Epidermal melanocyte (primary cell): ENCODE measurements around the gene RGP1.

Source experiments
- DNase-seq: peaks from one replicate; pipeline ENCODE4 v3.0.0; 2011; ENCODE audit warnings: low spot score; ENCODE audit not compliant: insufficient read length

The RGP1 gene, protein sequence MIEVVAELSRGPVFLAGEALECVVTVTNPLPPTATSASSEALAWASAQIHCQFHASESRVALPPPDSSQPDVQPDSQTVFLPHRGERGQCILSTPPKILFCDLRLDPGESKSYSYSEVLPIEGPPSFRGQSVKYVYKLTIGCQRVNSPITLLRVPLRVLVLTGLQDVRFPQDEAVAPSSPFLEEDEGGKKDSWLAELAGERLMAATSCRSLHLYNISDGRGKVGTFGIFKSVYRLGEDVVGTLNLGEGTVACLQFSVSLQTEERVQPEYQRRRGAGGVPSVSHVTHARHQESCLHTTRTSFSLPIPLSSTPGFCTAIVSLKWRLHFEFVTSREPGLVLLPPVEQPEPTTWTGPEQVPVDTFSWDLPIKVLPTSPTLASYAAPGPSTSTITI

DNA sequence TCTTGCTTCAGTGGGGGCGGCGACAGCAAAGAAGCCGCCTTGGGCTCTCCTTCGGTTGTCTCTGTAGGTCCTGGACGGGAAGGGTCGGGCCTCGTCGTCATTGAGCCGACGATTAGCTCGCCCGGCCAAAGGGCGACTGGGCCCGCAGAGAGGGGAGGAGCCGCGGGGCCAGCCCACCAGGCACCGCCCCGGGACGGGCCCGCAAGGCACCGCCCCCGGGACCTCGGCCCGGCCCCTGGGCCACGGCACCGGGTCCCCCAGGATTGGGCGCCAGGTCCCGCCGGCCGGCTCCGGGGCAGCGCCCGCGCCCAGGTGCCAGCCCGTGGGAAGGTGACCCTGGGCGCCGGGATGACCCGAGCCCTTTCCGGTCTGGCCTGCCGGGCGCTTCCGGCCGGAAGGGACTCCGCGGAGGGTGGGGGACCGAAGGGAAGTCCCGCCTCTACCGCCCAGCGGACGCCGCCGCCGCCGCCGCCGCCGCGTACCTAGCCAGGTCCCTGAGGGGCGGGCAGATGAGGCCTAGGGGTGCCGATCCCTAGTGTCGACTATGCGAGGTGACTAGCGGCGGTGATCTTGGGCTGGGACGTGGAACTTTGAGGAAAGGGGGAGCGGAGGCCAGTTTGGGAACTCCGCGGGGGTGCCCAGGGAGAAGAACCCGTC is at the start of gene RGP1, which contains the start of gene GBA2:
TSS of gene RGP1 (plus strand) at position 430 of the 657 bp plus-strand sequence. CDS start 469 bp downstream, outside the sequence.
TSS of gene GBA2 (minus strand) at position 371 of the 657 bp plus-strand sequence. CDS start 524 bp downstream, outside the sequence.
- DNase-seq, result no peak

DNA sequence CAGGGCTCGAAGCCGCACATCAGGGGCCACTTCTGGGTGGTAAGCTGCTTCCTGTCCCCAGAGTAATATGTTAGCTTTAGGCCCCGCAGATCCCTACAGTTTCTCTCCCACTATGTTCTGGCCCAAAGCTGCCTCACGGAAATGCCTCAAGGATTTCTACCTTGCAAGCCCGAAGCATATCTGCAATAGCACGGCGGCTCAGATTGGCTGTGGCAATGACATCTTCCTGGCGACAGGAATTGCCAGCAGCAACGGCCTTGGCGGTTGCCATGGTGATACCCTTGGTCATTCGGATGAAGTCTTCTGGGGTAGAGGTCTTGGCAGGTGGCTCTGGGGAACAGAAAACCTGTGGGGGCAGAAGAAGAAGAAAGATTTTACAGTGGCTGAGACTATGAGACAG is 49.1 kb upstream of the RGP1 start:
- DNase-seq, result no peak

DNA sequence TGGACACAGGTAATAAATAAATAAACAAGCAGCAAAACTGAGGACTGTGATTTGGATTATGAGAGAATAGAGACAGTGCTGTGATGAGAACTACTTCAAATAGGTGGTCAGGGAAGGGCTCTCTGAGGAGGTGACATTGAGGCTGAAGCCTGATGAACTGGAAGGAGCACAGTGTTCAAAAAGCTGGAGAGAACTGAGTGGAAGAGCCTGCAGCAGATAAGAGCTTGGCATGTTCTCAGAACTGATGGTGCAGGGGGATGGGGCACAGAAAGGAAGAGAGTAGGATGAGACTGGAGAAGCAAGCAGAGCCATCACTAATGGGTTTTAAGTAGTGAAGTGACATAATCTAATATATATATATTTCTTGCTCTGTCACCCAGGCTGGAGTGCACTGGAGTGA is 48.1 kb upstream of the RGP1 start:
- DNase-seq, result no peak

DNA sequence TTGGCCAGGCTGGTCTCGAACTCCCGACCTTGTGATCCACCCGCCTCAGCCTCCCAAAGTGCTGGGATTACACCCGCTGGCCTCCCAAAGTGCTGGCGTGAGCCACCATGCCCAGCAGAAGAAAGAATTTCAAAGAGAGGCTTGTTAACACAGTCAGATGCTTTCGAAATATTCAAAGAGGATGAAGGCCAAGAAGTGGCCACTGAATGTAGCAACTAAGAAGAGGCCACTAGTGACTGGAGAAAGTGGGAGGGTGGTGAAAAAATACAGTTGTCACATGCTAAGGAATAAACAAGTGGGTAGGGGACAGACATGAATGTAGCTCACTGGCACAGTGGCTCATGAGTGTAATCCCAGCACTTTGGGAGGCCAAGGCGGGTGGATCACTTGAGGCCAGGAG is 46.4 kb upstream of the RGP1 start:
- no peak for DNase-seq

DNA sequence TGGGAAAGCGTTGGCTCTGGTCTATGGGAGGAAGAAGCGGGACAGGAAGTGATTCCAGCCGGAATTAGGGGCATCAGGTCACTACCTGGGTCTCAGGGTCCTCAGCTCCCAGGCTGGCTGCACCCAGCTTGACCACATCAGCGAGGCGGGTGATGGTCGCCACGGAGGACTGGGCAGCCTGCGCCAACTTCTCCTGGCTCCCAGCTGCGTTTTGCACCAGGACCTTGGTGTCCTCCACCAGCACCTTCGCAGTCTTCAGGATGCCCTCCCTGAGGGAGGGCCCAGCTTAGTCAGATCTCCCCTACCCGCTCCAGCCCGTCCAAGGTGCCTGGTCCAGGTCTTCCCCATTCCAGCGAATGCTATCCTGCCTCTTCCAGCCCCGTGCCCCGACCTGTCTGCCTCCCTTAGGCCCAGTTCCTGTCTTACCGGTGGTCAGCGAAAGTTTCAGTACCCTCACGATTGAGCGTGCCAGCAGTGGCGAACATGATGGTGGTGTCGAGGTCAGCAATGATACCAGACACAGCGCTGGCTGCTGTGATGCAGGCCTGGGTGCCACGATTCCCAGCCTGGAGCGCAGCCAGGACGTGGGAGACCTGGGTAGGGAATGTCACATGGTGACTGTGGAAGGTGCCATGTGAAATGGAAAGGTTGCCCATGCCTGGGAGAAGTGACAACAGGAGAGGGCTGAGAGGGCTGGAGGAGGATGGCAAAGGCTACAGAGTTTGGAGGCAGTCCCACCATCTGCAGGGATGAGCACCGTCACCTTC is 45.0 kb upstream of the RGP1 start:
- no peak for DNase-seq

DNA sequence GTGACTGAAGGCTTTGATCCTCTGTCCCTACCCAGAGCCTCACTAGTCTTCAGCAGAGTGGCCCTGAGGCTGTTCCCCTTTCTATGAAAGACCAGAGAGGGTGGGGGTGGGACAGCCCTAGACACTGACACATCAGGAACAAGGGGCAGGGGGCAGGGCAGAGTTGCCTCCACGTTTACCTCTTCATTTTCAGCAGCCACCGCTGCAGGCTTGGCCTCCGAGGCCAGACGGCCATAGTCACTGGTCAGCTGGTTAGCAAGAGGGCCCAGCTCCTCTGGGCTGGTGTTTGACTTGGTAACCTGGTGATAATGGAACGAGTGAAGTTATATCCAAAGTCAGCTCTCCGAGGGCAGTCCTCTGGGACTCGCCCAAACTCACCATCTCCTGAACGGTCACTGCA is 43.7 kb upstream of the RGP1 start:
- no peak for DNase-seq

DNA sequence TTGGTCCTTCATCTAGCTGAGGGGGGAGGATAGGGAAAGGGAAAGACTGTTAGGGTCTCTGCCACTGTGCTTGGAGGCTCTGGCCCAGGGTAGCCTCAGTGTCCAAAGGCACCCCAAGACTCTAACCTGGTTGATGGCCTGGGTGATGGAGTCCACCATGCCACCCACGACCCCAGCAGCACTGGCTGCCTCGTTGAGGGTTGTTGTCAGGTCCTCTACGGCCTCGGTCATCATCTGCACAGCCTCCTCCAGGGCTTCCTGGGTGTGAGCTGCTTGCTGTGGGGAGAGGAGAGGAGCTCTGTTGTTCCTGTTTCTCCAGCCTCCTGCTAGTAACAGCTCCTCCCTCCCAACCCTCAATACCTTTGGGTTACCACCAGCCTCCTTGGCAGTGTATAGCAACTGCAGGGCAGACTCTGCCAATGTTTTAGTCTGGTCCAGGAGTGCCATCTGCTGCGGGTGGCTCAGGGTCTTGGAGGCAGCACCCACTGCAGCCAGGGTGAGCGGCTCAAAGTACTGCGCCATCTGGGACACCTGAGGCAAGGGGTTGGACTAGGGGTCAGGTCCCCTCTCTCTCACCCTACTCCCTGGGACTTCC is 43.2 kb upstream of the RGP1 start:
- DNase-seq, result no peak

DNA sequence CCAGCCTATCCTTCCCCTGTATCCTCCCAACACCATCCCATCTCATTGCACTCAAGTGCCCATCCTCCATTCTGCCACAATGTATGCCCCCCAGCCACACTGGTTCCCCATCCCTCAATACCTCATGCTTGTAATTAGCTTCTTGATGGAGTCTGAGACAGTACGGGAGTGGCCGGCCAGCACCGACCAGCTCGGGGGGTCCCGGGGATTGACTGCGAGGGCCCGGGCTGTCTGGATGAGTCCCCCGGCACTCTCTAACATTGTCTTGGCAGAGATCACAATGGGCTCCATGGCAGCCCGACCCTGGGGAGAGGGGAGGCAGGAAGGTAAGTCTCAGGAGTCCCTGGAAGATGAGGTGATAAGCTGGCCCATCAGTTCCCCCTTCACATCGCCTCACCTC is 42.1 kb upstream of the RGP1 start:
- DNase-seq, result no peak

DNA sequence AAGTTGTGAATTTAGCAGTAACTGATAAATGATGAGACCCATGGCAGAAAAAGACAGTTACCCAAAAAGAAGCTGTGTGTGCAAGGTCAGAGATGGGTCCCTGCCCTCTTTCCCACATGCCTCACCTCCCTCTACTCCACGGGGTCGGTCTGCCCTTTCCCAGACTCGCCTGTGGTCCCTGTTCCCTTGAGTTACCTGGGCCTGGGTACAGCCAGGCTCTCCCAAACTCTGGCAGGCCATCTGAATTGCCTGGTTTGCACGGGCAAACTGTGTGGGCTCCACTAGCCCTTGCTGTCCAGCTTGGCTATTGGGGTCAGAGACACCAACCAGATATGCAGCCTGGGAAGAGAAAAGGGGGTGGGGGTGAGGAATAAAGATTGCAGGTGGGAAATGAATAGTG is 40.9 kb upstream of the RGP1 start:
- DNase-seq, result no peak

DNA sequence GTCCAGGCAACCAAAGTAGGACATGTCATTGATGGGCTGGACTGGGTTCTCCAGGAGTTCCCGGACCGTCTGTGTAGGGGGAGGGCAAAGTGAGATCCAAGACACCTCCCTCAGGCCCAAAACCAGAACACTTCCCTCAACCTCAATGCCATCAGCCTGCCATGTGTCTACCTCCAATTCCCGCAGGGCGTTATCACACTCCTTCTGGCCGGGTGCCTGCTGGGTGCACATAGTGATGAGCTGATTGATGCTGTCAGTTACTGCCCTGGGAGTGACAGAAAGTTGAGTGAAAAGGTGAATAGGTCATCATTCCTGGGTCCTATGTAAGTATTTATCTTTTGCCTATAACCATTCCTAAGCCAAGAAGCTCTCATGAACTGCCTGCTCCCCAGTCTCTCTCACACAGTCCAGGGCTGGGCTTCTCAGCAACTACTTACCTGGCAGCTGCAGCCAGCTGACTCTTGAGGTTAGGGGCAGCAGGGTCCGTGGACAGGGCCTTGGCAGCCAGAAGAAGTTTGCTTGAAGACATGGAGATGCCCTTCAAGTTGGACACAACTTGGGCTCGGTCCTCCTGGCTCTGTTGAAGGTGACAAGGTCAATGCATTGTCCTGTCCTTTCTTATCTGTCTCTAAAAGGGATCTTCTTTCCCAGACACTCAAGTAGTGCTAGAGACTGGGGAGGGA is 38.1 kb upstream of the RGP1 start:
- DNase-seq, result no peak

DNA sequence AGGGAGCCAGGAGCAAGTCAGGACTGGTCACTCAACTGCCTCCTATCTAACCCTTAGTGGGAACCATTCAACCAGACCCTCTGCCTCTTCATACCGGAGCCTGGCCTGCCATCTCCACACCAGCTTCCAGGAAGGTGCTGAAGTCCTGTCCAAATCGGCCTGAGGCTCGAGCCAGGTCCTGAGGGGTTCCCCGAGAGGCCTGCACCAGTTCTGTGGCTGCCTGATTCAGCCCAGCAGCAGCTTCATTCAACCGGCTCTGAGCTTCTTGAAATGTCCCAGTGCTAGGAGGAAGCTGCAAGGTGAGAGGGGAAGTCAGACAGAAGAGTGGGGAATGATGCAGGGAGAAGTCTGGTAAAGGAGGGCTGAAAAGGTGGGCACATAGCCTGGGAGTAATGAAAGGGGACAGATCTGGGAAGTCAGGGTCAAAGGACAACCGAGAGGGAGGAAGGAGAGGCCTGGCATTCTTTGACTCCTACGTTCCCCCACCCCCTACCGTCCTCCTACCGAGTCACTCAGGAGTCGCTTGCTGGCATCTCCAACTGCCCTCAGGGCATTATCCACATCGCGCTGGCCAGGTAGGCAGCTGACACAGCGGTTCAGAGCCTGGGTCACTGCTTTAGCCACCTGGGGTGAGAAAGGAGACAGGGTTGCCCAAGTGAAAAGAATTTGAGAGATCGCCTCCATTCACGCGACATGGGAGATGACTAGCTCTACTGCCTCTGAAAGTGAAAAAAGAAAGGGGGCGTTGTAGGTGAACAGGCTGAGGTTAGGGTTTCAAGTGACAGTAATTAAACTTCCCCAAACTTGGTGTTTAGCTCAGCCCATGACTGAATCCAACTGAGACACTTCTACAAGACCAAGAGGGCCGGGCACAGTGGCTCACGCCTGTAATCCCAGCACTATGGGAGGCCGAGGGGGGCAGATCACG is 37.3 kb upstream of the RGP1 start:
- DNase-seq, result no peak

DNA sequence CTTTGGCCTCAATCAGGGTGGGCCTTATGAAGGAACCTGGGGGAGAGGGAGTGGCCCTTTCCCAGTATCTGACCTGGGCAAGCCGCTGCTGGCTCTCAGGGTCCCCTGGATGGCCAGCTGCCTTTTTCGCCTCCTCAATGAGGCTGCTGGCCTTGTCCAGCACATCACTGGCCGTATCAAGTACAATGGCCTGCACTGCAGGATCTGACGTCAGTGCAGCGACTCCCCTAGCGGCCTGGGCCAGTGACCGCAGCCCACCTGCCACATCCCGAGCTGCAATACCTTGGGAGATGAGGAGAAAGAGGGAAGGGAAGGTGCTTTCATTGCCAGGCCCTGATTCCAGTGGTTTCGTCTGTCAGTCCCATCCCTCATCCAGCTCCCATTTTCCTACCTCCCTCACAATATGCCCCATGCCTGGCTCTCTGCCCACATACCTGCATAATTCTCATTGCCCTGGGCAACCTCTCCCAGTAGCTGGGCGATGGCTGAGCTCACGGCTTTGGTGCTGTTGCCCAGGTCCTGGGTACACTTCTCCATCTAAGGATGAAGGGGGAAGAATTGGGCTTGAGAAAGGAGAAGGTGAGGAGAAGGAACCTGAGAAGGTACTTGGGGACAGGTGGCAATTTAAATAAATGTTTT is 36.2 kb upstream of the RGP1 start:
- no peak for DNase-seq

DNA sequence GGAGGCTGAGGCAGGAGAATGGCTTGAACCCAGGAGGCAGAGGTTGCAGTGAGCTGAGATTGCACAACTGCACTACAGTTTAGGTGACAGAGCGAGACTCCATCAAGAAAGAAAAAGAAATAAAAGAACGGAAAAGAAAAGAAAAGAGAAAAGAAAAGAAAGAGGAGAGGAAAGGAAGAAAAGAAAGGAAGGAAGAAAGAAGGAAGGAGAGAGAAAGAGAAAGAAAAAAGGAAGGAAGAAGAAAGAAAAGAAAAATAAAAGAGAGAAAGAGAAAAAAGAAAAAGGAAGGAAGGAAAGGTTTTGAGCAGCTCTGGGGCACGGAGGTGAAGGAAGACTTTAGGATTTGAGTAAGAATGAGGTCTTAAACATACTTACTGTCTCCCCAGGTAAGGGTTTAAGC is 35.5 kb upstream of the RGP1 start:
- DNase-seq, result no peak

DNA sequence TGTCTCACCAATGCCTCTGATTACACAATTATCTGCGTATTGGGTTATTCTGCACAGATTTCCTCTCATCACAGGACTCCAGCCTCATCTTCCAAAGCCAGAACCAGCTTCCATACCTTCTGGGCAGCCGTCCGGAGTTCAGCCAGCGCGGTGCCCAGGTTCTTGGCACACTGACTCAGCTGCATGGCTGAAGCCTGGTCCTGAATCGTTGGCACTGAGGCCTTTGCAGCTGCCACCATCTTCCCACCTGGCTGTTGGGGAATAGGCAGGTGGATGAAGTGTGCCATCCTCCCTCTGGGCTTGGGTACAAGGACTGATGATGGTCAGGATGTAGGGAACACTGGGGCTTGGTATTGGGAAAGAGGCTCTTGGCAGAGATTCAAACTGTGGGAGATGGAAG is 35.0 kb upstream of the RGP1 start:
- DNase-seq, result no peak

DNA sequence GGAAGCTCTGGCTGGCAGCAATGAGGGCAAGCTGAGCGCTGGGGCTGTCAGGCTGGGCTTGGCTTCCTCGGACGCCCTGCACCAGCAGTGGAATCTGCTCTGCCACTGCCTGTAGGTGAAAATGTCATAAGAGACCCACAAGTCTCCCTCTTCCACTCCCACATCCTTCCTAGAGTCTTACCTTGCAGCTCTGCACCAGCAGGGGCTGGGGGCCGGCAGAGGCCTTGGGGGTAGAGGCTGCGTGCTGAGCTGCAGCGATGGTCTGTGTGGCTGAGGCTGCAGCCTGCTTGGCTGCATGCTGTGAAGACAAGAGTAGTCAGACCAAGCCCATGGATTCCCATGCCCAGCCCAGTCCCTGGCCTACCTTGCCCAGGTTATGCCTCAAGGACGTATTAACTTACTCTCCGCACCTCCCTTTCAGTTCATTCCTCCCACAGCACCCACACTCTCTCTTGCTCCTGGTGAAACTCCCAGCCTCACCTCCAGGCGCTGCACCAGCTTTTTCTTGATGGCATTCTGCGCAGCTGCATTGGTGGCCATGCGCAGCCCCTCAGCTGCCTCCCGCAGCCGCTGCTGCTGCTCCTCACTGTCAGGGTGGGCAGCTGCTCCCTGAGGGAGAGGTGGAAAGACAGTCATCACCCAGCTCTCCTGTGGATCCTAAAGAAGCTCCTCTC is 34.4 kb upstream of the RGP1 start:
- no peak for DNase-seq

DNA sequence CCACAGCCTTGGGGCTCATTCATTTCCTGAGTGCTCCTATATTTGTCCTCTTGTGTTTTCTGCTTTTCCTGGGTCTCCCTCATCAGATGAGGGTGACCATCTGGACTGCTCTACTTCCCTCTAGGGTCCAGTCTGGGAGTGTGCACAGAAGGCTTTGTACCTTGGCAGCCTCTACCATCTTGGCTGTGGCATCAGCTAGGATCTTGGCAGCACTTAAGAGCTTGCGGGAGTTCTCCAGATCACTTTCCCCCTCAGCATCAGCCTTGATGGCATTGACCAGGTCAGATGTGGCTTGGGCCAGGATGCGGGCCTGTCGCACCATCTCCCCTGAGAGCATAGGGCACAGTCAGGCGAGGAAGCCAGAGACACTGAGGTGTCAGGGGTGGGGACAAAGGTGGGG is 32.9 kb upstream of the RGP1 start:
- DNase-seq, result no peak

DNA sequence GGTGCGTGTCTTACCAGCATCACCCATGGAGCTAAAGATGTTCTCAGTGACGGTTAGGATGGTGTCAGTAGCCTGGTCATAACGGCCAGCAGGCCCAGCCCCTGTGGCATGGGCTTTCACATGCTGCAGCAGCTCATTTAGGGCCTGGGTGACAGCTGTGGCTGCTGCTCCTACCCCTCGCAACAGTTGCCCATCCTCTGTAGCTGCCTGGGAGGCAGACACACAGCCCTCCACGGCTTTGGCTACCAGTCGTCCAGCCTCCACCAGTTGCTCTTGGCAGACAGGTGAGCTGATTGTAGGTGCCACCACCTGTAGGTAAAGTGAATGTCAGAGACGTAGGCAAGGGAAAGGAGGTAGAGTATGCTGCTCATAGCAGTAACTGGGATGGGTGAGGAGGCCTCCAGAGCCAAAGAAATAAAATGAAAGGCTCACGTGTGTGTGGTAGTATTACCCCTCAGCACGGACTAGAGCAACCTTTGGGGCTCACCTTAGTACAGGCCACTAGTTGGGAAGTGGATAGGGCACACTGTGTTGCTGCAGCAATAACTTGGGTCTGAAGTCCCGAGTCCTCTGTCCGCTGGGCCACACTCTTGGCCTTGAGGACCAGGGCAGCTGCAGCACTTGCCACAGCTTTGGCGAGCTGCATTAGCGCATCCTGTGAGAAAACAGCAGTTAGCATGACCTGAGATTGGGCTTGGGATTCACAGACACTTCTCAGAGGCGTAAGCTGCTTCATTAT is 31.8 kb upstream of the RGP1 start:
- DNase-seq, result no peak

DNA sequence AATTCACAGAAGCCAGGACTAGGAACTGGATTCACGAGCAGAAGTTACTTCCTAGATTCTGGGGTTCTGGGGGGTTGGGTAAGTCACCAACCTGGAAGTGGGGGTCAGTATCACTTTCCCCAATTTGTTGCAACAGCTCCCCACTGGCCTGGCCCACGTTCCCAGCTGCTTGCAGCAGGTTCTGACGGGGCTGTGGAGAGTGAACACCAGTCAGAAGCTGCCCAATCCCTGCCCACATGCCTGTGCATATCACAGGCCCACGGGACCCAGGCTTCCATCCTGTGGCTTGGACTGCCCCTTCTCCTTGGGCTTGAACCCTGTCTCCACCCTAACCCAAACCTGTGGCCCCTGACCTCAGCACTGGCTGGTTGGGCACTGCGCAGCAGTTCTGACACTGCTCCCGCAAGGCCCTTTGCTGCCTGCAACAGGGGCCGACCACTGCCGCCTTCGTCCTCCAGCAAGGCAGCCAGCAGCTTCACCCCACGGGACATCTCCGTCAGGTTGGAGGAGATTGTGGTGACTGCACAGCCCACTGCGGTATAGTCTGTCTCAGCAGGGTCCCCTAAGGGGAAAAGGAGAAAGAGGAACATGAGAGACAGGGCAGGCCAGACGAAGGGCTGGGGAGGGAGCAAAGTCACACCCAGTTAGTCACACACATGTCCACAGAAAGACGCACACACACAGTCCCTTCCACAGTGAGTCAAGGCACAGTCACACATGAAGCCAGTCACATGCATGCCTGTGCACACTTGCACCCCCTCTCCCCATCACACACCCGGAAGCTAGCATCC is 30.2 kb upstream of the RGP1 start:
- no peak for DNase-seq
